HG03432 (cell line): Measurements from ENCODE around the gene IRAK1BP1.
"Not testable (repeated sequence)": the region's sequence is repeated elsewhere in the genome, so short reads cannot be mapped to it uniquely, and the experiment has no call there.

Experiments
- ATAC-seq: cut with Tn5 transposase; IDR thresholded peaks from one replicate; pipeline ENCODE4 v1.9.1; 2021; ENCODE audit warnings: mild to moderate bottlenecking, moderate library complexity; ENCODE audit not compliant: unreplicated experiment

Gene IRAK1BP1, protein sequence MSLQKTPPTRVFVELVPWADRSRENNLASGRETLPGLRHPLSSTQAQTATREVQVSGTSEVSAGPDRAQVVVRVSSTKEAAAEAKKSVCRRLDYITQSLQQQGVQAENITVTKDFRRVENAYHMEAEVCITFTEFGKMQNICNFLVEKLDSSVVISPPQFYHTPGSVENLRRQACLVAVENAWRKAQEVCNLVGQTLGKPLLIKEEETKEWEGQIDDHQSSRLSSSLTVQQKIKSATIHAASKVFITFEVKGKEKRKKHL

DNA sequence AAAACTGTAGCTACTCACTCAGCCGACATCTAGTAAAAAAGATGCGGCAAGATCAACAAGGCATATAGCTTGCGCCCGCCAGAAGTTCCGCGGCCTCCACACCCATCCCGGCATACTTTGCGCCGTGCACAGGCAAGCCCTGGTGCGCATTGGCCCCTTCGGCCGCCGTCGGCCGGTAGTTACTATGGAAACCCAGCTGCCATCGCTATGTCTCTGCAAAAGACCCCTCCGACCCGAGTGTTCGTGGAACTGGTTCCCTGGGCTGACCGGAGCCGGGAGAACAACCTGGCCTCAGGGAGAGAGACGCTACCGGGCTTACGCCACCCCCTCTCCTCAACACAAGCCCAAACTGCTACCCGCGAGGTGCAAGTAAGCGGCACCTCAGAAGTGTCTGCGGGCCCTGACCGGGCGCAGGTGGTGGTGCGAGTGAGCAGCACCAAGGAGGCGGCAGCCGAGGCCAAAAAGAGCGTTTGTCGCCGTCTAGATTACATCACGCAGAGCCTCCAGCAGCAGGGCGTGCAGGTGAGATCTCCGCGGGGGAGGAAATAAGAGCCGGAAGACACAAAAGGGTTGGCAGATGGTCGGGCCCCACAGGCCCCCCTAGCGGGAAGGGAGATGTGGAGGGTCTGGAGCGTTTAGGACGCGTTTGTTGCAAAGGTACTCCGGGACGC lies at the start of gene IRAK1BP1:
IRAK1BP1 (plus strand) TSS at position 182 of the 671 bp plus-strand sequence; CDS start at position 208, 26 bp downstream.
- peak; percentile 98 for ATAC-seq

DNA sequence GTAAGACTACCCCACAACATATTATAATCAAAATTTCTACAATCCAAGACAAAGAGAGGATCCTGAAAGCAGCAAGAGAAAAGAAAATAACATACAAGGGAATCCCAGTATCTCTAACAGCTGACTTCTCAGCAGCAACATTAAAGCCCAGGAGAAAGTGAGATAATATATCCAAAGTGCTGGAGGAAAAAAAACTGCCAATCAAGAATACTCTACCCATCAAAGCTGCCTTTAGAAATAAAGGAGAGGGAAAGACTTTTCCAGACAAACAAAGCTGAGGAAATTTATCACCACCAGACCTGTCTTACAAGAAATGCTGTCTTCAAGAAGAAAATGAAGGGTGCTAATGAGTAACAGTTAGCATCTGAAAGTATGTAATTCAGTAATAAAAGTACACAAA lies 43.3 kb upstream of the IRAK1BP1 start:
- ATAC-seq, result no peak

DNA sequence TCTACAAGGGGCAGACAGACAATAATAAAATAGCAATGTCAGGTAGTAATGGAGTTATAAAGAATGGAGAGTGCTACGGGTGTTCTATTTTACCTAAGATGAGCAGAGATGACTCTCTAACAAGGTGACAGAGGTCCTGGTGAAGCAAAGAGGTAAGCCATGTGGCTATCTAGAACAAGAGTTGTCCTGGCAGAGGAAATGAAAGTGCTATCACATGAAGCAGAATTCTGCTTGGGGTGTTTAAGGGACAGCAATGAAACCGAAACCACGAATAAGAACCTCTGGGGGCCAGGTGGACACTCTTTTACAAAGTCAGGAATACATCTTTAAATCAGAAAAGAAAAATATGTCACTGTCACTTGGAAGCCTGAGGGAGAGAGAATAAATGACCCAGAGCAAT lies 37.9 kb upstream of the IRAK1BP1 start:
- ATAC-seq, result no peak

DNA sequence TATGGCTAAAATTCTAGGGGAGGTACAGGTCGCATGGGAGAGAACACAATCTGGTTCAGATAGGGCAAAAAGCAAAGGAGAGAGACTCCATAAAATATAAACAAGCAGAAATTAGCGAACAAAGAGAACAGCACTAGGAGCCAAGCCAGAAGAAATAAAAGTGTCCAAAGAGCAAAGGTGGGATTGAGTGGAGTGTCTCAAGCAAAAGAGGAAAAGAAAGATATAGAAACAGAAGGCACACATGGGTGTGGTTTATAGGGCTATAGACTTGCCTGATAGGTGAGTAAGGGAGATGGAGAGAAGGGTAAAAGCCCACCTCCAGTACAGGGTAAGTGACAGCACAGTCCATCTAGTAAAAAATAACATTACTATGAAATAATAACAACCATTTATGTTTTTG lies 36.5 kb upstream of the IRAK1BP1 start:
- ATAC-seq, result no peak

DNA sequence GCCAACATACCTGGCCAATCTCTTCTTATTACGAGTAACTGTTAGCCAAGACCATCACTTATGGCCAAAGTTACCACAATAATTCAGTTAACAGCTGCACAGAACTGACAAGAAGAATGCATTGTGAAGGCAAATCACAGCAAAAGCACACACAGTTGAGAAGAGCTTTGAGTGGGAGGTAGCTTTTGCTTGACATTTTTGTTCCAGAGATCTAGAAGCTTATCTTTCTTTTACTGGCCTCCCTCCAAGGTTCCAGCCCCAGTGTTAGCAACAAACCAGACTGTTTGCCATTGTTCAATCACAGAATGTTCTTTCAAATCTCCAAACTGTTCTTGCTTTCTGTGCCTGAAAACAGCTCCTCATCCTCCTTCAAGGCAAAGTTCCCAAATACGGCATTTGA lies 35.9 kb upstream of the IRAK1BP1 start:
- no peak for ATAC-seq

DNA sequence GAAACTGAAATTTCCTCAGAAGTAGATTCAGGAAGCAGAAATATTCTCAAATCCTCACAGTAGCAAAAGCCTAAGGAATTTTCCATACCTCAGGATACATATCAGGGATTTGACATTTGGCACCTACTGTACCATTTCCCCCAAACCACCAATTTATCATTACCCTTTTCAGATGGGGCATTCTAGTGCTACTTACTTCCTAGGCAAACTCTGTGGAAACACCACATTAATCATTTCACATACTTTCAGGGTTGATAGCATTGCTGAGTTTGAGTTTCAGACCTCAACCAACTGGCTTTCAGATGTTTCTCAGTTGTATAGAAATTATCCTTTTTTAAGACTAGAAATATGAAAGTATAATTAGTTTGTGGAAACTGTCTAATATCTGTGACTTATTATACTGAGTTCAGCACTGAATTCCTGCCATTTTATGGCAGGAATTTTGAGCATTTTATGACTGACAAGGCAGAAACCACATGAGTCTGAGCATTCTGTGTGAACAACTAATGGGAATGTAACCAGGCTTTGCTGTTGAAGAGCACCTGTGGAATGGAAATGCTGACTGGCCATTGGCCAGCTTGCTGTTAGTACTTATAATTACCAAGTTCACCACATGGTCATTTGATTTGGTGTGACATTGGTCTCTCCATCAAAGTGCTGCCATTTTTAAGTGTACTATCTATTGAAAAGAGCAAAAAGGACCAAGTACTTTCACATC lies 35.1 kb upstream of the IRAK1BP1 start:
- no peak for ATAC-seq

DNA sequence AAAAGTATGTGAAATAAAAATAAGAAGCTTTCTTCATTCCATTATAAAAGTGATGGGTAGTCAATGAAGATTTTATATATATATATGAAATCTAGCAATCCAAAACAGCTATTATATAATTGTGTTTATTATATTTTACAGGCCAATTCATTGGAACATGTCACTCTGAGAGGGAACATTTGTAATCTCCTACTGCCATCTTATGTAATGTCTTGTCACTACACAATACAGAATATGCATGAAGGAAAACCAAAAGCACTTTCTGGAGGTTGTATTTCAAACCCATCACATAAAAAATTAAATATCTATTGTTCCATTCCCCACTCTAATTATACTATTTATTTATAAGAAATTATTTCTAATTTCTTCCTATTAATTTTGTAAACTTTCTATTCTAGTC lies 31.5 kb upstream of the IRAK1BP1 start:
- peak; percentile 46 for ATAC-seq

DNA sequence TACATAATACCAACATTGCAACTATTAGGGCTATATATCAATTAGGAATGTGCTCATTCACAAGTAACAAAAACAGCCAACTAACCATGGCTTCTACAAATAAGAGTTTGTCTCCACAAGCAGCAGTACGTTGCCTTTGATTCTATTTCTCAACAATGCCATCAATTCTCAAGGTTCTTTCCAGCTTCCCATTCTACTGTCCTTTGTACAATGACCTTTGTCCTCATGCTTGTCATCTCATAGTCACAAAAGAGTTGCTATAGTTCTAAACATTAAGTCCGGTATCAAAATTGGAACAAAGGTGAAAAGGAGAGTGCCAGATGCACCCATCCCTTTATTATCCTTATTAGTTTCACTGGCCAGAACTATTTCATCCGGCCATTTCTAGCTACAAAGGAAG lies 30.8 kb upstream of the IRAK1BP1 start:
- no peak for ATAC-seq

DNA sequence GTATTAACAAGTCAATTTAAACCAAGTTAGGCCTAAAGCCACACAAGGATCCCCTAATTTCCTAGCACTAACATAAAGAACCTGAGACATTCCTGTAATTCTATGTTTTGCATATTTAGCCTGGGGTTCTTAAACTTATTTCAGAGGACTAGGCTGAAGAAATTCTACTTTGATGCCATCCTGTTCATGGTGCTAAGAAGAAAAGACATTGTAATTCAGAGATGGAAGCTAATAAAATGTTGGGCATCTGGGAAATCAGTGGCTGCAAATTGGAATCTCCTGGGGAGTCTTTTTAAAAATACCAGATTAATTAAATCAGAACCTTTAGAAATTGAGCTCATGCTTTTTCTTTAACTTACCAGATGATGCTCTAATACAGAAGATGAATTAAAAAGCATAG lies 26.2 kb upstream of the IRAK1BP1 start:
- ATAC-seq, result no peak

DNA sequence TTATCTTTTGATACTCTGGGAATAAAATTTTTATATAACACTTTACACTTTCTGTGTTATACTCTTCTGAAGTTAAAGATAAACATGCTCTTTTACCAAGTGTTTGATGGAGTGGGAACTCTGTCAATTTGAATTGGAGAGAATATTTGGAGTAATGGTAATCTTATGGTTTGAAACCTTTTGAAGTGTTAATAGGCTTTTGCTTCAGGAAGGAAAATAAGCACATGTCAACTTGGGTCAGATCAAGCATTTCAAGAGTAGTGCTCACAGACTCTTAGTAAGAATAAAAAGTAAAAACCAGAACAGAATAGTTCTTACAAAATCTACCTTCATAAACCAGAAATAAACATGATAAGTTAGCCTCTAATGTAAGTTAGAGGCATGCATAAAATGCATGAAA lies 24.4 kb upstream of the IRAK1BP1 start:
- ATAC-seq, result no peak

DNA sequence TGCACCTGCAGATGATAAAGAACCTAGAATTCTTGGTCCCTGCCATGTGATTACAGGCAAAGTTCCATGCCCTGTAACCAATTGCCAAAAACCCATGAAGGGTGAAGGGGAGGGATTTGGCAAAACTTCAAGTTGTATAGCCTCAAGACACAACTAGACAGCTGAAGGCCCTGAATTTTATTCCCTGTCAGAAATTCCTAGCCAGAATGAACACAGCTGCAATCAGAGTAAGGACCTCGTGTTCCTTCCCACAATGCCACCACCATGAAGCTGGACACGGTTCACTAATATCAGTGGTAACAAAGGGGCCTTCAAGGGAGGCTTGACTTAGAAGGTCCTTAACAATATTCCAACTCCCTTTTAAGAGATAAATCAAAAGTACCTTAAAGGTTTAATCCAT lies 22.5 kb upstream of the IRAK1BP1 start:
- no peak for ATAC-seq

DNA sequence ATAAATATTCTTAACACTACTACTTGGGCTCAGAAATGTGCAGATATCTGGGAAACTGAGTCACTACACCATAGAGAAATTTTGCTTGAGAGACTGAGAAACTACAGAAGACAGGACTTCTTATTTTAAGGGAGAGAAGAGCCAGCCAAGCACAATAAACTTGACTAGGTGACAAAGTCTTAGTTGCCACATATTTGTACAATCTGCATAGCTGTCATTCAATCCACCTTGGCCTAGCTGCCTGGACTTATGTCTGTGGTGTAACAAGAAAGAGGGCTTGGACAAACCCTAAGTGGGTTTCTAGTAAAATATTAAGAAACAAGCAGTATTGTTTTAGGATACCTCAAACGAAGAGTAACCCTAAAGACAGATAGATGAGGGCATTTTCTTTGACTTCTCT lies 21.8 kb upstream of the IRAK1BP1 start:
- no peak for ATAC-seq

DNA sequence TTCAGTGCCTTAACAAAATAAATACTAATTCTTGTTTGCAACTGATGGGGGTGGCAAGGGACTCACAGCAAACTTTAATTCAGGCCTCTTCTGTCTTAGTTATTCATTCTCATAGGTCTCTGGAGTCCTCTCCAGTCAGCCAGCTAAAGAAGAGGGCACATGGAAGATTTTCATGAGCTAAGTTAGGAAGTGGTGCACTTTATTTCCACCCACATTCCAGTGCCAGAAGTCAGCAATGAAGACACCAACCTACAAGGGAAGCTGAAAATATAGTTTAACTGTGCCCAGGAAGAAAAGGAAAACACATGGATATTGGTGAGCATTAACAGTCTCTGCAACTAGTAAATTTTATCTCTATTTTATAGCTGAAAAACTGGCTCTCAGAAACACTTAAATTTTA lies 16.7 kb upstream of the IRAK1BP1 start:
- ATAC-seq, result no peak

DNA sequence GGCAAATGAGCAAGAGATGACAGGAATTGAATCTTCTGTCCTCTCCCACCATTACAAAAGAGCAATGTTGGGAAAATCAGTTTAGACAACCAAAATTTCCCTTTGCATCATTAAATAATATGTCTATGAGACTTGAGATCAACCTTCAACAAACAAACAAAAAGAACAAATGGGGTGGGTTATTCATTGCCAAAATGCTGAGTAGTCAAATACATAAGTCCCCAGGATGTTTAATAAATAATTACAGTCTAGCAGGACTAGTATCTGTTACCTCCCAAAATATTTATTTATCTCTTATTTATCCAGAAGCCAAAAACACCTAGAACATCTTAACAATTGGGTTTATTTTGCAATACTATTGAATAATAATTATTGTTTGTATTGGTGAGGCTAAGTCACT lies 16.2 kb upstream of the IRAK1BP1 start:
- ATAC-seq, result no peak

DNA sequence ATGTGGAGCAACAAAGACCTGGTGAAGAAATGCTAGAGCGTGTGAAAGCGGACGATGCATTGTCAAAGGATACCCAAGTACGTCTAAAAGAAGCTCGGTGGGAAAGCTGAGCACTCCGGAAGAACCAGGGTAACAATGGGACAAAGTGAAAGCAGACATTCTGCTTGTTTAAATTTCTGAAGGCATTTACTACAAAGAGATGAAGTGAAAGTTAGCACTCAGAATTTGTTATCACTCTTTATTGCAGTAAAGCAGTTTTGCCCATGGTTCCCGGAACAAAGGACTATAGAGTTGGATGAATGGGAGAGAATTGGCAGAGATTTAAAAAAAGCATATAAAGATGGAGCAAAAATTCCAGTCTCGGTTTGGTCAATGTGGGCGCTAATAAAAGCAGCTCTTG lies 12.8 kb upstream of the IRAK1BP1 start:
- ATAC-seq, result no peak

DNA sequence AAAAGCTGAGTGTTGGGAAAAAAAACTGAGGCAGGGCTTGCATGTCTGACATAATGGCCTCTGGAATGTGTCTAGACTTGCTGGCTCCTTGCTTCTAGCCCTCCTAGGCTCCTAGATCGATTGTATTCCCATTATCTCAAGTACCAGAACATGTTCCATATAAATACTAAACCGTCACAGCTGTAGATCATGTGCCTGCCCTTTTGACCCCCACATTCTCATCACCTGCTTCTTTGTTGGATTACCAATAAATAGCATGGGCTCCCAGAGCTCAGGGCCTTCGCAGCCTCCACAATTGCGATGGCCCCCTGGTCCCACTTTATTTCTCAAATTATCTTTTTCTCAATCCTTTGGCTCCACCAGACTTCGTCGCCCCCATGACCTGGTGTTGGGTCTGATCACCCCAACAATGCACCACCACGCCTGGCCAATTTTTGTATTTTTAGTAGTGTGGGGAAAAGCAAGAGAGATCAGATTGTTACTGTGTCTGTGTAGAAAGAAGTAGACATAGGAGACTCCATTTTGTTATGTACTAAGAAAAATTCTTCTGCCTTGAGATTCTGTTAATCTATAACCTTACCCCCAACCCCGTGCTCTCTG lies 8.9 kb upstream of the IRAK1BP1 start:
- not testable (repeated sequence) for ATAC-seq

DNA sequence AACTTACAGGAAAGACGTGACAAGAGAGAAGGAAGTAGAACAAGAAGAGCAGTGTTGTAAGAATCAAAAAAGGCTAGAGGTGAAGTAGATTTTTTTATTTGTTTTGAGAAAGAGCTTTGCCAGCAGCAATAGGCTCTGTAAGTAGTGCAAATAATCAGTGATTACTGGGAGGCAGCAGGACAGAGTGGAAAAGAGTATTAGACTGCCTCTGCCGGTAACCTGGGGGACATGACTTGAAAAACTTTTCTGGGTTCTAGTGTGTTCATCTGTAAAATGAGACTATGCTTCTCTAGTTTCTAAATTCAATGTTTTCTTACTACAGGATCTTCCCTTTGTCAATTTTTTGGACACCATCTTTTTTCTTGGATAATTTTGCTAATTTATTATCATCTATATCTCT lies 5.8 kb upstream of the IRAK1BP1 start:
- peak; percentile 65 for ATAC-seq

DNA sequence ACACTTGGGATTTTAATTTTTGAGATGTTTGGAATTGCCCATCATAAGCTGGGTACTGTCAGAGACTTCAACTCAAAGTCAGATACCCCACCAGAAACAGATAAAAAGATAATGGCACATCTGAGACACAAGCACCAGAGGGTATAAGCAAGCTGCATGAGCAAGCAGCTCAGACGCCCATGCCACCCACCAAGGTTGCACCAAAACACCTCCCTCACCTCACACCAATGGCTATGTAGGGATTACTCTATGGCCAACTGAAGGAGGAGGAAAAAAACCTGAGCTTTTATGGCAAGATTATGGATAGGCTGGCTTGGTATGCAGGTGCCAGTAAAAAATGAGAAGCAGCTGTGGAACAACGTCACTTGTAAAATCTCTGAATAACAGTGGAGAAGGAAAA lies 3.8 kb upstream of the IRAK1BP1 start:
- ATAC-seq, result no peak

DNA sequence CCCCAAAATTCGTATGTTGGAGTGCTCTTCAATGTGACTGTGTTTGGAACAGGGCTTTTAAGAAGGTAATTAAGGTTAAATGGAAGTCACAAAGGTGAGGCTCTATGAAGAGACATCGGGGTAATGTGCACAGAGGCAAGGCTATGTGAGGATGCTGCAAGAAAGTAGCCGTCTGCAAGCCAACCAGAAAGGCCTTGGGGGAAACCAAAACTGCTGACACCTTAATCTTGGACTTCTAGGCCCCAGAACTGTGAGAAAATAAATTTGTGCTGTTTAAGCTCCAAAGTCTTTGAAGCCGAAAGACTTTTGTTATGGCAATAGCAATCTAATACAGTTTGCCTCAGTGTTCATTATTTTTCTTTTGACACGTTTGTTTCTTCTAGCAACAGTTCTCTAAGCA lies 2.4 kb upstream of the IRAK1BP1 start:
- ATAC-seq, result no peak

DNA sequence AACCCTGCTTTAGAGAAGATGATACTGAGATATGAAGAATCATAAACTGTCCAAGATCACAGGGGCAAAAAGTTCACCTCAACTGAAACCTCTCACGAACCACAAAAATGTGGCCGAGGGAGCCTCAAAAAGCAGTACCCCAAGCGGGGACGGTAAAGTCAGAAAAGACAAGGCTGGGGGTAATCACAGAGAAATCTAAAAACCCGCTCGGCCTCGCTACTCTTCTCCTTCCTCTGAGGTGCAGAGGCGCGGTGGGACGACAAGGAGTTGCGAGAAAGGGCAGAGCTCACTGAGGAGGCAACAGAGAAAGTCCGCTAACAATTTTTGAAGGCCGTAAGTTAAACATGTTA lies 356 bp upstream of the IRAK1BP1 start:
- ATAC-seq, result peak; percentile 40

DNA sequence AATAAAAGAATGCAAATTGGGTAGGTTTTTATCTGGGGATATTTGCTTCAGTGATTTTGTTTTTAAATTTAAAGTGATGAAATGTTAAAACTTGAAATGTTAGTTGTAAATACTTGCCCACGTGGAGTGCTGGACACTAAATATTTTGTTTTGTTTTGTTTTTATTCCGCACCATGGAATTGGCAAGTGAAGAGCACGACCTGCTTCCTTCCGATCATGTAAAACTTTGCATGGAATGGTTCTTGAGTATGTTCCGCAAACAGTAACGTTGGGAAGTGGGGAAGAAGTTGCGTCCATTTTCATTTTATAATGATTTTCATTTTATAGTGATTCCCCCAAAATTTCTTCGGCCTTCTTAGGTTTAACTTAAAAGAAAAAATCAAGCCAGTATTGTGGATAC lies 765 bp downstream of the IRAK1BP1 start:
- no peak for ATAC-seq

DNA sequence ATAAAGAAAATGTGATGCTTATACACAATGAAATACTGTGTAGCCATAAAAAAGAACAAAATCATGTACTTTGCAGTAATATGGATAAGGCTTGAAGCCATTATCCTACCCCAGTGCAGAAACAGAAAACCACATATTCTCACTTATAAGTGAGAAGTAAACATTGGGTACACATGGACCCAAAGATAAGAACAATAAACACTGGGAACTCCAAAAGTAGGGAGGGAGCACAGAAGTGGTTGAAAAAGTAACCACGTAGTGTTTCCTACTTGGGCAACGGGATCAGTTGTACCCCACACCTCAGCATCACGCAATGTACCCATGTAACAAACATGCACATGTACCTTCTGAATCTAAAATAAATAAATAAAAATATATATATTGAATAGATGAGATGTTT lies 8.2 kb downstream of the IRAK1BP1 start:
- ATAC-seq, result no peak
